ENCODE data around the gene ADAM23. TPM values are rescaled to one million over a fixed set of nuclear protein-coding genes. Genes with fewer than 3 reads are reported as not detected.

ADAM23 gene
- total and polyA plus RNA-seq, 4 donors, result 0.12 to 0.51 (median 0.17) TPM; not detected in 1

DNA sequence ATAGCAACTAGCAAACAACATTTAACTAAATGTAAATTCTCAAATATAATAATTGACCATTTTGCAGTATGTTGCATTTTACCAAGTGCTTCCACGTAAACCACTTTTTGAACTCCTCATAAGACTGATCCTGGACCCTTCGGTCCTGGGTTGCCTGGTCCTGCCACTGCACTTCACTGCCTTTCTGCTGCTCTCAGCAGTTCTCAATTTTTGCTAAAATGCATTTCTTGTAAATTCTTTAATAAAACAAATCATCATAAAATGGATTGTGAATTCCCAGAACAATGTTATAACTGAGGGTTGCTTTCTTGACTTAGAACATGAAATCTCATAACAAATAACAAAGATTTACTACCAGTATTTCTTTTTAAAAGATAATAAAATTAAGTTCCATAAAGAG lies 12.9 kb upstream of the ADAM23 start (continued):
- TF ChIP-seq, protein P1, sequence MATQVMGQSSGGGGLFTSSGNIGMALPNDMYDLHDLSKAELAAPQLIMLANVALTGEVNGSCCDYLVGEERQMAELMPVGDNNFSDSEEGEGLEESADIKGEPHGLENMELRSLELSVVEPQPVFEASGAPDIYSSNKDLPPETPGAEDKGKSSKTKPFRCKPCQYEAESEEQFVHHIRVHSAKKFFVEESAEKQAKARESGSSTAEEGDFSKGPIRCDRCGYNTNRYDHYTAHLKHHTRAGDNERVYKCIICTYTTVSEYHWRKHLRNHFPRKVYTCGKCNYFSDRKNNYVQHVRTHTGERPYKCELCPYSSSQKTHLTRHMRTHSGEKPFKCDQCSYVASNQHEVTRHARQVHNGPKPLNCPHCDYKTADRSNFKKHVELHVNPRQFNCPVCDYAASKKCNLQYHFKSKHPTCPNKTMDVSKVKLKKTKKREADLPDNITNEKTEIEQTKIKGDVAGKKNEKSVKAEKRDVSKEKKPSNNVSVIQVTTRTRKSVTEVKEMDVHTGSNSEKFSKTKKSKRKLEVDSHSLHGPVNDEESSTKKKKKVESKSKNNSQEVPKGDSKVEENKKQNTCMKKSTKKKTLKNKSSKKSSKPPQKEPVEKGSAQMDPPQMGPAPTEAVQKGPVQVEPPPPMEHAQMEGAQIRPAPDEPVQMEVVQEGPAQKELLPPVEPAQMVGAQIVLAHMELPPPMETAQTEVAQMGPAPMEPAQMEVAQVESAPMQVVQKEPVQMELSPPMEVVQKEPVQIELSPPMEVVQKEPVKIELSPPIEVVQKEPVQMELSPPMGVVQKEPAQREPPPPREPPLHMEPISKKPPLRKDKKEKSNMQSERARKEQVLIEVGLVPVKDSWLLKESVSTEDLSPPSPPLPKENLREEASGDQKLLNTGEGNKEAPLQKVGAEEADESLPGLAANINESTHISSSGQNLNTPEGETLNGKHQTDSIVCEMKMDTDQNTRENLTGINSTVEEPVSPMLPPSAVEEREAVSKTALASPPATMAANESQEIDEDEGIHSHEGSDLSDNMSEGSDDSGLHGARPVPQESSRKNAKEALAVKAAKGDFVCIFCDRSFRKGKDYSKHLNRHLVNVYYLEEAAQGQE (IDR thresholded peaks at IDR 0.05), result no peak
- TF ChIP-seq FOXA1 (IDR thresholded peaks at IDR 0.05) (no peak), RXRA (IDR thresholded peaks at IDR 0.05) (no peak), EGR1 (IDR thresholded peaks at IDR 0.05; ENCODE audit: low read depth in 2 of 2) (no peak), HNF4A (conservative IDR thresholded peaks at IDR 0.05) (no peak), GABPA (IDR thresholded peaks at IDR 0.05 in 1 of 2, conservative IDR thresholded peaks at IDR 0.05 in 1 of 2) (no peak), HNF4G (IDR thresholded peaks at IDR 0.05) (no peak)

DNA sequence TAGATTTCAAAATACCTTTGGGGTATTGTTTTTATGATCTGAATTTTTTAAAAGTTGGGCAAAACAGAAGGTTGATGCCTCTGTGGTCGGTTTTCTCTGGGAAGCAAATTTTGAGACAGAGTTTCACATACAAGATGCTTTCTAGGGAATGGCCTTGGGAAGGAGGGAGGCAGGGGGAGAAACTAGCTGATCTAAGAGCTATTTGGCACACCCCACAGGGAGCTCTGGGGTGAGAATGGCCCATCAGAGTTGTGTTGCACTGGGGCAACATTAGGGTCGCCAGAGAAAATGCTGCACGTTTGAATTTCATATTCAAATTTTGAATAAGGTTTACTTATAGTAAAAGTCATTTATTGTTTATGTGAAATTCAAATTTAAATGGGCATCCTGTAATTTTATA lies 11.9 kb upstream of the ADAM23 start:
- H3K27me3 ChIP-seq (ENCODE audit: control insufficient read depth in 4 of 4, insufficient read depth in 4 of 4, low read length in 3 of 4), result peaks cover 0 to 3% (median 0%) of the 10 kb centered on the region in 4 donors
- TF ChIP-seq RAD21 (IDR thresholded peaks at IDR 0.05), result no peak
- TF ChIP-seq JUND (IDR thresholded peaks at IDR 0.05), result no peak
- no peak for TF ChIP-seq SP1 (IDR thresholded peaks at IDR 0.05)
- TF ChIP-seq EGR1 (IDR thresholded peaks at IDR 0.05; ENCODE audit: low read depth in 2 of 2), result no peak
- TF ChIP-seq HNF4G (IDR thresholded peaks at IDR 0.05), result no peak
- TF ChIP-seq, protein P2, sequence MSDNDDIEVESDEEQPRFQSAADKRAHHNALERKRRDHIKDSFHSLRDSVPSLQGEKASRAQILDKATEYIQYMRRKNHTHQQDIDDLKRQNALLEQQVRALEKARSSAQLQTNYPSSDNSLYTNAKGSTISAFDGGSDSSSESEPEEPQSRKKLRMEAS (IDR thresholded peaks at IDR 0.05), result no peak
- TF ChIP-seq HNF4A (conservative IDR thresholded peaks at IDR 0.05), result no peak
- TF ChIP-seq GABPA (IDR thresholded peaks at IDR 0.05 in 1 of 2, conservative IDR thresholded peaks at IDR 0.05 in 1 of 2), result no peak
- TF ChIP-seq TAF1 (conservative IDR thresholded peaks at IDR 0.05), result no peak
- TF ChIP-seq YY1 (IDR thresholded peaks at IDR 0.05), result no peak
- TF ChIP-seq, protein P3, sequence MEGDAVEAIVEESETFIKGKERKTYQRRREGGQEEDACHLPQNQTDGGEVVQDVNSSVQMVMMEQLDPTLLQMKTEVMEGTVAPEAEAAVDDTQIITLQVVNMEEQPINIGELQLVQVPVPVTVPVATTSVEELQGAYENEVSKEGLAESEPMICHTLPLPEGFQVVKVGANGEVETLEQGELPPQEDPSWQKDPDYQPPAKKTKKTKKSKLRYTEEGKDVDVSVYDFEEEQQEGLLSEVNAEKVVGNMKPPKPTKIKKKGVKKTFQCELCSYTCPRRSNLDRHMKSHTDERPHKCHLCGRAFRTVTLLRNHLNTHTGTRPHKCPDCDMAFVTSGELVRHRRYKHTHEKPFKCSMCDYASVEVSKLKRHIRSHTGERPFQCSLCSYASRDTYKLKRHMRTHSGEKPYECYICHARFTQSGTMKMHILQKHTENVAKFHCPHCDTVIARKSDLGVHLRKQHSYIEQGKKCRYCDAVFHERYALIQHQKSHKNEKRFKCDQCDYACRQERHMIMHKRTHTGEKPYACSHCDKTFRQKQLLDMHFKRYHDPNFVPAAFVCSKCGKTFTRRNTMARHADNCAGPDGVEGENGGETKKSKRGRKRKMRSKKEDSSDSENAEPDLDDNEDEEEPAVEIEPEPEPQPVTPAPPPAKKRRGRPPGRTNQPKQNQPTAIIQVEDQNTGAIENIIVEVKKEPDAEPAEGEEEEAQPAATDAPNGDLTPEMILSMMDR (IDR thresholded peaks at IDR 0.05; ENCODE audit: low read depth, low read length, missing input control), result no peak
- TF ChIP-seq, protein P4, sequence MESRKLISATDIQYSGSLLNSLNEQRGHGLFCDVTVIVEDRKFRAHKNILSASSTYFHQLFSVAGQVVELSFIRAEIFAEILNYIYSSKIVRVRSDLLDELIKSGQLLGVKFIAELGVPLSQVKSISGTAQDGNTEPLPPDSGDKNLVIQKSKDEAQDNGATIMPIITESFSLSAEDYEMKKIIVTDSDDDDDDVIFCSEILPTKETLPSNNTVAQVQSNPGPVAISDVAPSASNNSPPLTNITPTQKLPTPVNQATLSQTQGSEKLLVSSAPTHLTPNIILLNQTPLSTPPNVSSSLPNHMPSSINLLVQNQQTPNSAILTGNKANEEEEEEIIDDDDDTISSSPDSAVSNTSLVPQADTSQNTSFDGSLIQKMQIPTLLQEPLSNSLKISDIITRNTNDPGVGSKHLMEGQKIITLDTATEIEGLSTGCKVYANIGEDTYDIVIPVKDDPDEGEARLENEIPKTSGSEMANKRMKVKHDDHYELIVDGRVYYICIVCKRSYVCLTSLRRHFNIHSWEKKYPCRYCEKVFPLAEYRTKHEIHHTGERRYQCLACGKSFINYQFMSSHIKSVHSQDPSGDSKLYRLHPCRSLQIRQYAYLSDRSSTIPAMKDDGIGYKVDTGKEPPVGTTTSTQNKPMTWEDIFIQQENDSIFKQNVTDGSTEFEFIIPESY (IDR thresholded peaks at IDR 0.05), result no peak
- TF ChIP-seq FOXA2 (IDR thresholded peaks at IDR 0.05), result no peak
- TF ChIP-seq RXRA (IDR thresholded peaks at IDR 0.05), result no peak
- TF ChIP-seq, protein P1 (IDR thresholded peaks at IDR 0.05), result no peak
- TF ChIP-seq, protein P5, sequence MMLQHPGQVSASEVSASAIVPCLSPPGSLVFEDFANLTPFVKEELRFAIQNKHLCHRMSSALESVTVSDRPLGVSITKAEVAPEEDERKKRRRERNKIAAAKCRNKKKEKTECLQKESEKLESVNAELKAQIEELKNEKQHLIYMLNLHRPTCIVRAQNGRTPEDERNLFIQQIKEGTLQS (IDR thresholded peaks at IDR 0.05), result no peak
- TF ChIP-seq NR2F2 (IDR thresholded peaks at IDR 0.05), result no peak
- no peak overlapping the region for H3K27ac ChIP-seq (ENCODE audit: low read depth in 1 of 2, low read length in 2 of 2)
- H3K9me3 ChIP-seq (ENCODE audit: control insufficient read depth in 4 of 4, low read length in 3 of 4), result no peaks in the 10 kb centered on the region
- no peaks in the 10 kb centered on the region for H3K36me3 ChIP-seq (ENCODE audit: control insufficient read depth in 4 of 4, insufficient read depth in 3 of 4, low read depth in 1 of 4, low read length in 3 of 4)
- H3K4me1 ChIP-seq (ENCODE audit: control insufficient read depth in 4 of 4, insufficient read depth in 4 of 4, low read length in 3 of 4), result no peaks in the 10 kb centered on the region
- no peak for DNase-seq (ENCODE audit: low spot score)
- H3K4me3 ChIP-seq (ENCODE audit: low read depth in 1 of 3, low read length in 3 of 3), result no peak overlapping the region
- no peak overlapping the region for H3K9ac ChIP-seq (ENCODE audit: low read depth in 1 of 2, low read length in 2 of 2)
- 65% methylated on average over 3 of the region's 3 CpGs for WGBS

All from liver (tissue), 9 donors.